SU-DHL-6 (cell line): ENCODE data around the gene NAA16.

Source experiments
- H2AFZ ChIP-seq: fragments of 200-600 bp; sonication (generic); 2 replicates; pipeline ENCODE4 v1.6.1; 2014; ENCODE audit warnings: low read depth, mild to moderate bottlenecking, moderate library complexity, mixed read lengths, antibody characterized with exemption, low read length; ENCODE audit not compliant: severe bottlenecking
- H3F3A ChIP-seq: fragments of 200-600 bp; shearing (Covaris generic); 2 replicates; pipeline ENCODE4 v1.6.0; 2016; ENCODE audit warnings: antibody characterized with exemption, mild to moderate bottlenecking; ENCODE audit not compliant: insufficient read depth
- H3K27ac ChIP-seq: fragments of 200-600 bp; sonication (generic); 2 replicates; pipeline ENCODE4 v1.5.1; 2016; ENCODE audit warnings: low read depth, mild to moderate bottlenecking, low read length, moderate library complexity, mixed read lengths
- H3K27me3 ChIP-seq: fragments of 200-600 bp; sonication (generic), shearing (Covaris generic); 2 replicates; pipeline ENCODE4 v1.6.0; 2014; ENCODE audit warnings: mild to moderate bottlenecking, low read length
- H3K36me3 ChIP-seq: fragments of 200-600 bp; sonication (generic); 2 replicates; pipeline ENCODE4 v1.6.1; 2014; ENCODE audit warnings: mild to moderate bottlenecking, low read length, mixed read lengths
- H3K4me2 ChIP-seq: fragments of 300-600, 200-600 bp; shearing (Covaris generic), sonication (generic); 2 replicates; pipeline ENCODE4 v1.6.0; 2014; ENCODE audit warnings: low read length, low read depth, mild to moderate bottlenecking; ENCODE audit not compliant: poor library complexity, severe bottlenecking
- H3K4me3 ChIP-seq: fragments of 200-600 bp; sonication (generic); 2 replicates; pipeline ENCODE4 v1.5.1; 2014; ENCODE audit warnings: antibody characterized with exemption, low read length, mild to moderate bottlenecking, mixed read lengths; ENCODE audit not compliant: insufficient read depth, poor library complexity, severe bottlenecking
- H3K79me2 ChIP-seq: fragments of 200-600 bp; sonication (generic); 2 replicates; pipeline ENCODE4 v1.6.1; 2014; ENCODE audit warnings: mild to moderate bottlenecking, low read length, moderate library complexity; ENCODE audit not compliant: insufficient read depth
- H3K9ac ChIP-seq: fragments of 200-600 bp; sonication (generic); 2 replicates; pipeline ENCODE4 v1.7.0; 2014; ENCODE audit warnings: mild to moderate bottlenecking, low read length
- H3K9me2 ChIP-seq: fragments of 200-600 bp; sonication (generic); replicated peaks from 2 replicates; pipeline ENCODE4 v1.6.1; 2014; ENCODE audit warnings: low read length; ENCODE audit not compliant: insufficient read depth
- H3K9me3 ChIP-seq: fragments of 200-600 bp; sonication (generic); 2 replicates; pipeline ENCODE4 v1.6.1; 2014; ENCODE audit warnings: low read length, mixed read lengths; ENCODE audit not compliant: insufficient read depth
- H4K20me1 ChIP-seq: fragments of 200-600 bp; sonication (generic); 2 replicates; pipeline ENCODE4 v1.6.1; 2014; ENCODE audit warnings: low read depth, mild to moderate bottlenecking, antibody characterized with exemption, low read length, moderate library complexity, mixed read lengths
- EZH2phosphoT487 ChIP-seq: fragments of 200-600 bp; sonication (generic), shearing (Covaris generic); conservative IDR thresholded peaks from 2 replicates; pipeline ENCODE4 v1.6.1; 2018; ENCODE audit warnings: mild to moderate bottlenecking, antibody characterized with exemption, low read length, moderate library complexity, mixed read lengths
- TF ChIP-seq, protein P1 (sequence below): fragments of 200-600 bp; sonication (generic); IDR thresholded peaks from one replicate; pipeline ENCODE4 v1.5.1; 2017; ENCODE audit warnings: antibody characterized with exemption, mild to moderate bottlenecking, low read length, moderate library complexity; ENCODE audit not compliant: insufficient read depth, poor library complexity, severe bottlenecking

Gene NAA16

DNA sequence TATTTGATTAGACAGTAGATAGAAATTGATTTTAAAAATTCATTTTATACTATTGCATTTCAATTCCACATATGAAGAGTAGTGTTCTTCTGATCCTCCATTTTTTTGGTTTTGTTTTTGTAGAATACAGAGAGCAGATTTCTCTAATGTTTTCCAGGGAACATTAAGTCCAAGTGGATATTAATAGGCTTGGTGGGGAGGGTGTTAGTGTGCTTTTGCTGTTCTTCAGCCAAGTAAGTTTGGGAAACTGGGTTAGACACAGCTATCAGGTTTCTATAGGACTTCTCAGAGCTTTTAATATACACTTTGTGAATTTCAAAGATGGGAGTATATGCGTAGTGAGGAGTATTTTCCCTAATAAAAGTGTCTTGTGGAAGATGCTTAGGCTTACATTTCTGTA lies 21.8 kb downstream of the NAA16 start:
- Histone ChIP-seq H3K4me2 (no peak overlapping the region), H2AFZ (no peak overlapping the region), H3K27ac (no peak overlapping the region), H3F3A (peaks cover 12% of the 10 kb centered on the region; the same call in 1 of the 2 replicates), H3K36me3 (peaks cover 85% of the 10 kb centered on the region; the same call in 1 of the 2 replicates), H3K4me3 (no peak overlapping the region), H3K9ac (no peak overlapping the region), H4K20me1 (peaks cover 7% of the 10 kb centered on the region; the same call in 1 of the 2 replicates), H3K9me3 (no peaks in the 10 kb centered on the region), H3K27me3 (no peaks in the 10 kb centered on the region), H3K79me2 (peaks cover 29% of the 10 kb centered on the region; the same call in 1 of the 2 replicates), H3K9me2 (no peaks in the 10 kb centered on the region)
- TF ChIP-seq, protein P1, sequence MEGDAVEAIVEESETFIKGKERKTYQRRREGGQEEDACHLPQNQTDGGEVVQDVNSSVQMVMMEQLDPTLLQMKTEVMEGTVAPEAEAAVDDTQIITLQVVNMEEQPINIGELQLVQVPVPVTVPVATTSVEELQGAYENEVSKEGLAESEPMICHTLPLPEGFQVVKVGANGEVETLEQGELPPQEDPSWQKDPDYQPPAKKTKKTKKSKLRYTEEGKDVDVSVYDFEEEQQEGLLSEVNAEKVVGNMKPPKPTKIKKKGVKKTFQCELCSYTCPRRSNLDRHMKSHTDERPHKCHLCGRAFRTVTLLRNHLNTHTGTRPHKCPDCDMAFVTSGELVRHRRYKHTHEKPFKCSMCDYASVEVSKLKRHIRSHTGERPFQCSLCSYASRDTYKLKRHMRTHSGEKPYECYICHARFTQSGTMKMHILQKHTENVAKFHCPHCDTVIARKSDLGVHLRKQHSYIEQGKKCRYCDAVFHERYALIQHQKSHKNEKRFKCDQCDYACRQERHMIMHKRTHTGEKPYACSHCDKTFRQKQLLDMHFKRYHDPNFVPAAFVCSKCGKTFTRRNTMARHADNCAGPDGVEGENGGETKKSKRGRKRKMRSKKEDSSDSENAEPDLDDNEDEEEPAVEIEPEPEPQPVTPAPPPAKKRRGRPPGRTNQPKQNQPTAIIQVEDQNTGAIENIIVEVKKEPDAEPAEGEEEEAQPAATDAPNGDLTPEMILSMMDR, result no peak
- TF ChIP-seq EZH2phosphoT487, result no peak

DNA sequence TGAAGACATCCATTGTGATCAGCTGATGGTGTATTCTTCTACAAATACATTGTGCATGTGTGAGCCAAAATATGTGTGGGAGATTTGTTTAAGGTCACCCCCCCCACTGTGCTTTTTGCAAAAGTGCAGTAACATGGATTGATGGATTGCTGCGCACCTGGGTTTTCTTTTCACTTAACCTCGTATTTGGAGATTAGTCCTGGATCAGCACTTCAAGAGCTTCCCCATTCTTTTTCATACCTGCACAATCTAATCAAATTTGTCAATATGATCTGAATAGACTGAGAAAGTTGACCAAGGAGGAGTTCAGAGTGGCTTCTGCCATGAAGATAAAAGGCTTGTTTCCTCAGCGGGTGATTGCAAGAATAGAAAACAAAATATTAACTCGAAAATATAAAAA lies 23.7 kb downstream of the NAA16 start:
- Histone ChIP-seq H4K20me1 (peaks cover 7% of the 10 kb centered on the region; the same call in 1 of the 2 replicates), H3F3A (peaks cover 7% of the 10 kb centered on the region; the same call in 1 of the 2 replicates), H3K79me2 (peaks cover 28% of the 10 kb centered on the region; the same call in 1 of the 2 replicates), H3K9me3 (no peaks in the 10 kb centered on the region), H2AFZ (no peak overlapping the region), H3K4me2 (no peak overlapping the region), H3K36me3 (peaks cover 66% of the 10 kb centered on the region; the same call in 1 of the 2 replicates), H3K9ac (no peak overlapping the region), H3K27ac (no peak overlapping the region), H3K27me3 (no peaks in the 10 kb centered on the region), H3K4me3 (no peak overlapping the region), H3K9me2 (no peaks in the 10 kb centered on the region)
- no peak for TF ChIP-seq EZH2phosphoT487
- TF ChIP-seq, protein P1, result no peak

- no peak for TF ChIP-seq EZH2phosphoT487
- TF ChIP-seq, protein P1, result no peak
- no peak overlapping the region for H3K9ac ChIP-seq
- H3K4me3 ChIP-seq, result no peak overlapping the region
- no peak overlapping the region for H3K4me2 ChIP-seq
- peaks cover 10% of the 10 kb centered on the region for H3K36me3 ChIP-seq
- no peaks in the 10 kb centered on the region for H3K27me3 ChIP-seq
- H3K9me3 ChIP-seq, result no peaks in the 10 kb centered on the region
- no peak overlapping the region for H2AFZ ChIP-seq
- peaks cover 45% of the 10 kb centered on the region for H3K79me2 ChIP-seq
- H3K9me2 ChIP-seq, result no peaks in the 10 kb centered on the region
- no peak overlapping the region for H3K27ac ChIP-seq
- 0 out of 2 replicates have a peak, but pooled peaks cover 9% of the 10 kb centered on the region for H3F3A ChIP-seq
- no peaks in the 10 kb centered on the region for H4K20me1 ChIP-seq
These were observed 33.3 kb downstream of the NAA16 start for GRCh38 chr13:41344358-41344757.
